WERI-Rb-1 (cell line): Measurements from ENCODE around the gene CDIP1.

Source experiments
- DNase-seq: peaks from one replicate; pipeline ENCODE4 v3.0.0-alpha.2; 2020
- H3K27ac ChIP-seq: fragments of 250-450 bp; sonication (Bioruptor Pico); 2 replicates; pipeline ENCODE4 v1.5.1; 2020; ENCODE audit warnings: mild to moderate bottlenecking, moderate library complexity
- H3K27me3 ChIP-seq: fragments of 250-450 bp; sonication (Bioruptor Pico); 2 replicates; pipeline ENCODE4 v1.5.1; 2021; ENCODE audit warnings: mild to moderate bottlenecking, low read depth, moderate library complexity; ENCODE audit not compliant: insufficient read depth, severe bottlenecking
- H3K36me3 ChIP-seq: fragments of 250-450 bp; sonication (Bioruptor Pico); 2 replicates; pipeline ENCODE4 v1.5.1; 2020; ENCODE audit warnings: mild to moderate bottlenecking, moderate library complexity
- H3K4me3 ChIP-seq: 2 replicates; pipeline ENCODE4 v1.5.1; 2011; ENCODE audit warnings: low read depth, mild to moderate bottlenecking, control low read depth, low read length
- H3K9me3 ChIP-seq: fragments of 250-450 bp; sonication (Bioruptor Pico); 2 replicates; pipeline ENCODE4 v1.5.1; 2021; ENCODE audit warnings: mild to moderate bottlenecking, moderate library complexity; ENCODE audit not compliant: severe bottlenecking
- TF ChIP-seq, protein P1 (sequence below): IDR thresholded peaks from 2 replicates; pipeline ENCODE4 v1.5.1; 2011; ENCODE audit warnings: low read depth, mild to moderate bottlenecking, control low read depth, inconsistent platforms, low read length

The CDIP1 gene

DNA sequence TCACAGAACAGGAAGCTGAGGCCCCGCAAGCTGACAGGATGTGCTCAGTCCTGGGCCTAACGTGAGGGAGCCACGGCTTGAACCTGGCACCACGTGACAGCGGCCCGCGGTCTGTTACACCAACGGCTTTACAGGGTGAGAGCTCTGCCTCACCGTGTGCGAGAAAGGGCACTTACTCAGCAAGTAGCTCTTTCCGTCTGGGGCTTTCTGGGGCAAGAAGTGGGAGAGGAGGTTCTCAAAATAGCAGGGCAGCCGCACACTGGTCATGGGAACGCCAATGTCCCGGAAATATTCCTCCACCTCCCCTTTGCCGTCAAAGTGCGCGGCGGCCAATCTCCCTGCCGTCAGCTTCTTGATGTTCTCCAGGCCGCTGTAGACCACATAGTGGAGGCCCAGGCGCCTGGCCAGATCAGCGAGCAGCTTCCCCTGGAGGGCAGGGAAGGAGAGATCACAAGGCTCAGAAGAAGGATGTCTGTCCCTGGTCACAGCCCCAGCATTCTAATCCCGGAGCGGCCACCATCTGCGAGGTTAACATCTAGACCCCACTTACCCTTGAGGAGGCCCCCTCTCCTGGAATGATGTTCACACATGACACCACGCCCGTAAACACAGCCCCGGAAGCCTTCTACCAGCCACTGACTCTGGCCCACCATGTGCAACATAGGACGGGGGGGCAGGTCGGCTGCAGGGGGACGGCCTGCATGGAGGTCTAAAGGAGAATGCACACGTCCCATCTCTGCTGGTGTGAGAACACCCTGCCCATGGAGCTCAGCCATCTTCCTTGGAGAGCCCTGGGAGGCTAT, 72.4 kb downstream of the CDIP1 start:
- Histone ChIP-seq H3K36me3 (no peaks in the 10 kb centered on the region; the same call in none of the 2 replicates), H3K27me3 (no peaks in the 10 kb centered on the region), H3K4me3 (no peak overlapping the region), H3K27ac (no peak overlapping the region), H3K9me3 (no peaks in the 10 kb centered on the region)
- DNase-seq, result no peak
- TF ChIP-seq, protein P1, sequence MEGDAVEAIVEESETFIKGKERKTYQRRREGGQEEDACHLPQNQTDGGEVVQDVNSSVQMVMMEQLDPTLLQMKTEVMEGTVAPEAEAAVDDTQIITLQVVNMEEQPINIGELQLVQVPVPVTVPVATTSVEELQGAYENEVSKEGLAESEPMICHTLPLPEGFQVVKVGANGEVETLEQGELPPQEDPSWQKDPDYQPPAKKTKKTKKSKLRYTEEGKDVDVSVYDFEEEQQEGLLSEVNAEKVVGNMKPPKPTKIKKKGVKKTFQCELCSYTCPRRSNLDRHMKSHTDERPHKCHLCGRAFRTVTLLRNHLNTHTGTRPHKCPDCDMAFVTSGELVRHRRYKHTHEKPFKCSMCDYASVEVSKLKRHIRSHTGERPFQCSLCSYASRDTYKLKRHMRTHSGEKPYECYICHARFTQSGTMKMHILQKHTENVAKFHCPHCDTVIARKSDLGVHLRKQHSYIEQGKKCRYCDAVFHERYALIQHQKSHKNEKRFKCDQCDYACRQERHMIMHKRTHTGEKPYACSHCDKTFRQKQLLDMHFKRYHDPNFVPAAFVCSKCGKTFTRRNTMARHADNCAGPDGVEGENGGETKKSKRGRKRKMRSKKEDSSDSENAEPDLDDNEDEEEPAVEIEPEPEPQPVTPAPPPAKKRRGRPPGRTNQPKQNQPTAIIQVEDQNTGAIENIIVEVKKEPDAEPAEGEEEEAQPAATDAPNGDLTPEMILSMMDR, result no peak

DNA sequence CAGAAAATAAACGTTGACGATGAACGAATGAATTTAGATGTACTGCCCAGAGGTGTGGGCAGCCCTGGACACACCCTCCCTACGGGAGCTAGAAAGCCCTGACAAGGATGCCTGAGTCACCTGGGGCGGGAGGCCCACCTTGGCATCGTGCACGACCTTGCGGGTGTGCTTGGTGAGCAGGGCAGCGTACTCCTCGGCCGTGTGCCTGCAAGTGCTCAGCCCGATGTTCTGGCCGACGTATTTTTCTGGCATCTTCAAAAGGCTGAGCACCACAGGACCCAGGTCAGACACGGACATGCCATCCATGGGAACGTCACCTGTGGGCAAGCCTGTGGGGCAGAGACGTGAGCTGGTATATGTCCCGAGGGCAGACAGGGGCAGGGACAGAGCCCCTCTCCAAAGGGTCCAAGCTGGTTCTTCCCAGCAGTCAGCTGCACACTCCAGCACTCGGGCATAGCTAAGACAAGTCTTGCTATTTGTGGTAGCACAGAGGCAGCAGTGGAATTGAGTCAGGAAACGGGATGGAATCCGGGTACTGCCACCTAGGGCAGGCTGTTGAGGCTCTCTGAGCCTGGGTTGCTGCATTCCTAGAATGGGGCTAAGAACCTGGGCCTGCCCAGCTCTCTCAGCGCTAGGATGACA, 74.9 kb downstream of the CDIP1 start:
- DNase-seq, result no peak
- peaks cover 10% of the 10 kb centered on the region for H3K36me3 ChIP-seq

DNA sequence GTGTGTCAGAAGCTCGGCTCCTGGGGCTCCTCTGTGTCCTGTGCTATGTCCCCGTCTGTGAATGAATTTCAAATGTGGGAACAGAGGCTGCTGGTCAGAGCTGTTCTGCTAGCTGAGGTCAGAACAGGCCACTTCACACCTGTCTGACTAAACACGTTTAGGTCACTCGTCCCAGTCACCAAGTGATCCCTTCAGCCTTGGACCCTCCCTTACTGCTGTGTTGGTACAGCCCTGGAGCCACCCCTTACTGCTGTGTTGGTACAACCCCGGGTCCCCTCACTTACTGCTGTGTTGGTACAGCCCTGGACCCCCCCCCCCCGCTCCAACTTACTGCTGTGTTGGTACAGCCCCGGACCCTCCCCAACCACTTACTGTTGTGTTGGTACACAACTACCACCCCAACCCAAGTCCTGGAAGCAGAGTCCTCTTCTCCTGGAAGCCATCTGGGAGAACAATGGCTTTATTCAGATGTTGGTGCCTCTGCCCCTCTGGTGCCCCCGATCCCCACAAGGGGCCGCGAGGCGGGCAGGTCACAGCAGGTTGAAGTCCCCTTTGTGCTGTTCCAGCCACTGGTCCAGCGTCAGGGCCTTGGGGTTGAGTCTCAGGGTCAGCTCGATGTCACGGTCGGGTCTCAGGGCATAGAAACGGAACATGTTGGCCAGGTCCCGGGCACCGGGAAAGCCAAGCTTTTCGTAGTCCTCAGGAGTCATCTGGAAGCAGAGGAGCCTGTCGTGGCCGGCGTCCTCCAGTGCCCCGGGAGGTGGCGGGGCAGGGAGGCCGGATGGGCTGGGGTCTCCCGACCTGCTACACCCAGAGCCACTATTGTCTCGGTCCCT, 77.1 kb downstream of the CDIP1 start:
- TF ChIP-seq, protein P1, result no peak
- Histone ChIP-seq H3K27me3 (no peaks in the 10 kb centered on the region), H3K9me3 (no peaks in the 10 kb centered on the region), H3K36me3 (peaks cover 22% of the 10 kb centered on the region), H3K27ac (peak overlapping the region; percentile 37; the same call in 1 of the 2 replicates), H3K4me3 (no peak overlapping the region)
- peak; percentile 37 for DNase-seq

More for the DNA sequence above, 74.9 kb downstream of the CDIP1 start:
- no peaks in the 10 kb centered on the region for H3K27me3 ChIP-seq
- no peak overlapping the region for H3K4me3 ChIP-seq
- H3K9me3 ChIP-seq, result no peaks in the 10 kb centered on the region
- TF ChIP-seq, protein P1, result no peak
- no peak overlapping the region for H3K27ac ChIP-seq

DNA sequence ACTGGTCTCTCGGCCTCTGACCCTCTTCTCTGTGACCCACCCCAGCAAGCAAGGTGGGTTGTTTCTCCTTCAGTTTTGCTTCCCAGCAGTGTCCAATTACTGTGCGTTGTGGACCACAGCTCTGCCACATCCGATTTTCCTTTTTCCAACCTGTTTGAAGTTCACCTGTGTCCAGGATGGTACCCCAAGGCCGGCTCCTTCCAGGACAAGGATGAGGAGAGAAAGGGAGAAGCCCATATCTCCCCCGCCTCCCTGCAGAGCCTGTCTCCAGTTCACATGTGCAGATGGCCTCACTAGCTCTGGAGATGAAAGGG, 77.7 kb downstream of the CDIP1 start:
- H3K27ac ChIP-seq, result peak overlapping the region; percentile 37; the same call in 1 of the 2 replicates
- DNase-seq, result peak; percentile 52
- H3K27me3 ChIP-seq, result no peaks in the 10 kb centered on the region
- TF ChIP-seq, protein P1, result no peak
- no peaks in the 10 kb centered on the region for H3K9me3 ChIP-seq
- peaks cover 27% of the 10 kb centered on the region for H3K36me3 ChIP-seq
- H3K4me3 ChIP-seq, result no peak overlapping the region
